Body of pancreas (tissue), 4 donors: ENCODE results near the gene PCDHA6. TPM values are rescaled to one million over a fixed set of nuclear protein-coding genes. Genes with fewer than 3 reads are reported as not detected.

Experiments
- ATAC-seq: fragments of 150-250 bp; one replicate; pipeline ENCODE4 v1.9.1; 2016
- DNase-seq, 4 donors: peaks; one replicate each; pipeline ENCODE4 v3.0.0-alpha.2; 2019
- H3K27ac ChIP-seq, 4 donors: fragments of 200-600 bp; sonication (generic); 1 replicate in 3 of 4; 2 replicates in 1 of 4; pipeline versions ENCODE4 v1.5.1 to v1.6.1; 2016 to 2019; ENCODE audit warnings: mild to moderate bottlenecking in 1 of 4, mixed read lengths in 1 of 4, moderate library complexity in 1 of 4
- H3K27me3 ChIP-seq, 2 donors: fragments of 200-600 bp; sonication (generic); one replicate each; pipeline ENCODE4 v1.6.0; 2016; ENCODE audit warnings: mild to moderate bottlenecking in 1 of 2
- H3K36me3 ChIP-seq, 2 donors: fragments of 200-600 bp; sonication (generic); replicated peaks in 1 of 2; 2 replicates each; pipeline ENCODE4 v1.5.1; 2016; ENCODE audit warnings: low read depth in 2 of 2; ENCODE audit not compliant: insufficient read depth in 1 of 2
- H3K4me1 ChIP-seq: fragments of 200-600 bp; sonication (generic); one replicate; pipeline ENCODE4 v1.6.0; 2016
- H3K4me3 ChIP-seq, 2 donors: fragments of 200-600 bp; sonication (generic); 1 replicate in 1 of 2; 2 replicates in 1 of 2; pipeline ENCODE4 v1.5.1; 2016 to 2019
- H3K9me3 ChIP-seq, 3 donors: fragments of 200-600 bp; sonication (generic); 1 replicate in 2 of 3; 2 replicates in 1 of 3; pipeline ENCODE4 v1.5.1; 2016
- CTCF ChIP-seq, 7 experiments: fragments of 450-650 bp in 4 of 7; fragments of 200-600 bp in 3 of 7; sonication (generic) in 3 of 7; IDR thresholded peaks; one replicate each; pipeline ENCODE4 v1.5.1; 2016 to 2019; ENCODE audit warnings: antibody characterized with exemption in 7 of 7
- POLR2A ChIP-seq, 3 donors: fragments of 450-650 bp; IDR thresholded peaks; one replicate each; pipeline ENCODE4 v1.6.1; 2016; ENCODE audit warnings: antibody characterized with exemption in 3 of 3, mild to moderate bottlenecking in 2 of 3
- WGBS, 2 donors: methylation state at CpG; one replicate each; pipeline ENCODE4 v1.1.5; 2017; 5-methylcytosine and 5-hydroxymethylcytosine counted together
- intact Hi-C: fragments of 100-400 bp; cut with DNase I; formaldehyde crosslinking; loops from one replicate; pipeline ENCODE4 v1.15.1; 2023
- total RNA-seq, 2 donors: library from RNA; depleted of rRNA; stranded (reverse); fragments of >200 nt; gene quantifications; one replicate each; pipeline ENCODE4 v1.1.0, GENCODE V29; 2016

The PCDHA6 gene
- total RNA-seq, 2 donors from 2014 or later = 3.4 to 5.9 TPM

GRCh38 chr5:140877262-140877581, 49.5 kb downstream of the PCDHA6 start:
- no peak for ATAC-seq
- intact Hi-C loops = no loop called here
- 40% methylated on average over 37 of the region's 37 CpGs; no CpG with 5 or more reads in 1 of the 2 donors for WGBS, 2 donors
- no peaks in the 10 kb centered on the region for H3K36me3 ChIP-seq
- H3K27me3 ChIP-seq = no peaks in the 10 kb centered on the region
- H3K9me3 ChIP-seq = peaks cover 0 to 30% (median 2%) of the 10 kb centered on the region in 3 donors
- DNase-seq = no peak
- TF ChIP-seq POLR2A (IDR thresholded peaks at IDR 0.05) = no peak
- no peak for TF ChIP-seq CTCF (IDR thresholded peaks at IDR 0.05)
- H3K4me3 ChIP-seq = no peak overlapping the region
- H3K27ac ChIP-seq = no peak overlapping the region
- no peaks in the 10 kb centered on the region for H3K4me1 ChIP-seq

Other genes starting within 250 kb of the PCDHA6 start
- 10 to 100 TPM; 19.2 to 62.6 TPM for gene CD14, start 194.8 kb upstream of the PCDHA6 start, total RNA-seq
- gene TMCO6, start 188.5 kb upstream of the PCDHA6 start, total RNA-seq = 10 to 100 TPM; 14.5 to 58.7 TPM
- 10 to 100 TPM; 36.6 to 46.1 TPM for gene NDUFA2, start 180.3 kb upstream of the PCDHA6 start, total RNA-seq
- gene IK, start 180.1 kb upstream of the PCDHA6 start, total RNA-seq = 100 to 1,000 TPM in 1 of 2 donors, 10 to 100 TPM in 1; 62.6 to 134 TPM
- 10 to 100 TPM; 14.5 to 16.1 TPM for gene WDR55, start 163.1 kb upstream of the PCDHA6 start, total RNA-seq
- 1 to 10 TPM; 1.8 to 2.6 TPM for gene DND1, start 154.4 kb upstream of the PCDHA6 start, total RNA-seq
- gene HARS1, start 136.6 kb upstream of the PCDHA6 start, total RNA-seq = 10 to 100 TPM; 46.2 to 52.4 TPM
- 10 to 100 TPM; 13.7 to 23.7 TPM for gene HARS2, start 136.5 kb upstream of the PCDHA6 start, total RNA-seq
- gene ZMAT2, start 127.5 kb upstream of the PCDHA6 start, total RNA-seq = 10 to 100 TPM; 16.1 to 27.0 TPM
- gene PCDHA1, start 41.8 kb upstream of the PCDHA6 start, total RNA-seq = not detected
- 1 to 10 TPM in 1 of 2 donors, under 1 TPM in 1; 0.26 to 1.3 TPM for gene PCDHA2, start 33.1 kb upstream of the PCDHA6 start, total RNA-seq
- gene PCDHA3, start 26.9 kb upstream of the PCDHA6 start, total RNA-seq = 1 to 10 TPM in 1 of 2 donors, under 1 TPM in 1; 0.99 to 1.0 TPM
- 1 to 10 TPM; 2.0 to 3.1 TPM for gene PCDHA4, start 20.9 kb upstream of the PCDHA6 start, total RNA-seq
- gene PCDHA5, start 6.3 kb upstream of the PCDHA6 start, total RNA-seq = 1 to 10 TPM; 2.3 to 4.0 TPM
- 1 to 10 TPM; 1.3 to 3.3 TPM for gene PCDHA7, start 6.3 kb downstream of the PCDHA6 start, total RNA-seq
- gene PCDHA8, start 13.2 kb downstream of the PCDHA6 start, total RNA-seq = 1 to 10 TPM; 2.1 to 4.6 TPM
- 1 to 10 TPM; 1.3 to 3.3 TPM for gene PCDHA9, start 20.4 kb downstream of the PCDHA6 start, total RNA-seq
- gene PCDHA10, start 27.9 kb downstream of the PCDHA6 start, total RNA-seq = 1 to 10 TPM; 3.1 to 6.6 TPM
- 1 to 10 TPM; 3.6 to 4.9 TPM for gene PCDHA11, start 41.0 kb downstream of the PCDHA6 start, total RNA-seq
- gene PCDHA12, start 47.3 kb downstream of the PCDHA6 start, total RNA-seq = 1 to 10 TPM; 3.6 to 3.9 TPM
- gene PCDHA13, start 54.2 kb downstream of the PCDHA6 start, total RNA-seq = 1 to 10 TPM; 2.3 to 7.6 TPM
- 1 to 10 TPM; 1.8 to 4.0 TPM for gene PCDHAC1, start 98.3 kb downstream of the PCDHA6 start, total RNA-seq
- gene PCDHAC2, start 138.5 kb downstream of the PCDHA6 start, total RNA-seq = 1 to 10 TPM; 1.6 to 2.3 TPM
- gene PCDHB1, start 223.4 kb downstream of the PCDHA6 start, total RNA-seq = under 1 TPM; 0.26 to 0.66 TPM